Adipocyte (in vitro differentiated cells): ENCODE results near the gene KIR3DL3.
"Not testable (repeated sequence)": the region's sequence is repeated elsewhere in the genome, so short reads cannot be mapped to it uniquely, and the experiment has no call there.

Experiments
- DNase-seq: peaks from one replicate; pipeline ENCODE4 v3.0.0-alpha.2; 2015; ENCODE audit warnings: low read depth
- H3K27me3 ChIP-seq: replicated peaks from 2 replicates; pipeline ENCODE4 v1.7.0; 2013; ENCODE audit warnings: mild to moderate bottlenecking, low read length, moderate library complexity; ENCODE audit not compliant: control insufficient read depth, insufficient read depth
- H3K36me3 ChIP-seq: 2 replicates; pipeline ENCODE4 v1.7.0; 2013; ENCODE audit warnings: low read length, mild to moderate bottlenecking, moderate library complexity; ENCODE audit not compliant: control insufficient read depth, insufficient read depth, severe bottlenecking
- H3K4me1 ChIP-seq: 2 replicates; pipeline ENCODE4 v1.7.0; 2013; ENCODE audit warnings: mild to moderate bottlenecking, low read length, moderate library complexity; ENCODE audit not compliant: control insufficient read depth, insufficient read depth
- H3K4me3 ChIP-seq: 2 replicates; pipeline ENCODE4 v1.7.0; 2013; ENCODE audit warnings: mild to moderate bottlenecking, low read length, moderate library complexity
- H3K9ac ChIP-seq: 2 replicates; pipeline ENCODE4 v1.7.0; 2013; ENCODE audit warnings: mild to moderate bottlenecking, low read length, moderate library complexity
- H3K9me3 ChIP-seq: 2 replicates; pipeline ENCODE4 v1.7.0; 2013; ENCODE audit warnings: mild to moderate bottlenecking, low read length, moderate library complexity; ENCODE audit not compliant: control insufficient read depth

The KIR3DL3 gene

GRCh38 chr19:54724142-54724541 is at the start of gene KIR3DL3:
Gene KIR3DL3 (plus strand): TSS chr19:54724442. CDS start chr19:54724497, 55 bp downstream.
- H3K9ac ChIP-seq, result no peak within 1 kb of the TSS
- no peaks in the 10 kb centered on the region for H3K4me1 ChIP-seq
- H3K27me3 ChIP-seq, result no peaks in the 10 kb centered on the region
- H3K4me3 ChIP-seq, result no peak within 1 kb of the TSS
- no peaks in the 10 kb centered on the region for H3K36me3 ChIP-seq
- H3K9me3 ChIP-seq, result peaks cover 40% of the 10 kb centered on the region
- DNase-seq, result no peak

DNA sequence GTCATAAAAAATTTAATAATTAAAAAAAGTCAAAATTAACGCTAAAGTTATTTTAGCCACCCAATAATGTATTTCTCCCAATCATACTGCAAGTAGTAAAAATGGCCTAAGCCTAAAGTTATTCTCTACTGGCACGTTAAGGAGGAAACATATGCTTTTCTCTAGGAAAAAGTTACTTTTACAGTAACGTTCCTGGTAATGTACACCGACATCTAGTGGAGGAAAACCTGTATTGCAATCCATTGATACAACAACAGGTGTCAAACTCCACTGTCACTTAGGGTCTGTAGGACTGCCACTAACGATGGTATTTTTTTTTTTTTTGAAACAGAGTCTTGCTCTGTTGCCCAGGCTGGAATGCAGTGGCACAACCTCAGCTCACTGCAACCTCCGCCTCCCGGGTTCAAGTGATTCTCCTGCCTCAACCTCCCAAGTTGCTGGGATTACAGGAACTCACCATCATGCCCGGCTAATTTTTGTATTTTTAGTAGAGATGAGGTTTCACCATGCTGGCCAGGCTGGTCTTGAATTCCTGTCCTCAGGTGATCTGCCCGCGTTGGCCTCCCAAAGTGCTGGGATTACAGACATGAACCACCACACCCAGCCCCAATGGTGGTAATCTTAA is 47.9 kb upstream of the KIR3DL3 start:
- not testable (repeated sequence) for H3K9me3 ChIP-seq, H3K4me1 ChIP-seq, H3K9ac ChIP-seq, H3K27me3 ChIP-seq, H3K4me3 ChIP-seq, H3K36me3 ChIP-seq
- DNase-seq, result peak; percentile 74

GRCh38 chr19:54677217-54677616 is 47.0 kb upstream of the KIR3DL3 start:
- Histone ChIP-seq H3K9ac (no peak overlapping the region), H3K36me3 (no peaks in the 10 kb centered on the region), H3K9me3 (no peaks in the 10 kb centered on the region), H3K4me3 (no peak overlapping the region), H3K4me1 (no peaks in the 10 kb centered on the region), H3K27me3 (peaks cover 2% of the 10 kb centered on the region)
- no peak for DNase-seq

- DNase-seq, H3K4me3 ChIP-seq, H3K4me1 ChIP-seq, H3K27me3 ChIP-seq, H3K36me3 ChIP-seq, H3K9me3 ChIP-seq, H3K9ac ChIP-seq: not testable (repeated sequence)
These were observed 42.6 kb upstream of the KIR3DL3 start for GRCh38 chr19:54681596-54681995.

DNA sequence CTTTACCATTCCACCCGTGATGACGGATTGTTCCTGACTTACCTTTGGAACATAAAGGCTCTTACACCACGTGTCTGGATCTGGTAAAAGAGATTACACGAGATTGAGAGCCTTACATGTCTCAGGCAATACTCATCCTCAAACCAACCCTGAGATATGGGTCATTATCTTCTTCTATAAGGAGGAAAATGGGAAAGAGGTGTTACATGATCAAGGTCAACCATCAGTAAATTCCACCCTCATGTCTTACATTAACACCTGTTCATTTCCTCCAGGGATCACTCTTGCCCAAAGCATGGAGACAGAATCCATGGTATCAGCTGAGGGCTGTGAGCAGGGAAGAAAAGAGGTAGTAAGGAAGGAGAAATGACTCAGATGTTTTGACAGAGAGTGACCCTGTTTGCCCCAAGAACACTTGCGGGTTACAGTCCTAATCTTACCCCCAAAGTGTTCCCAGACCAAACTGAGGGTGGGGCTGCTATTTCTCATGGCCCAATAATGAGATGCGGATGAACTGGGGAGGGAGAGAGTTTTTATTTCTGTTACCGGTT is 41.9 kb upstream of the KIR3DL3 start:
- H3K9me3 ChIP-seq, result no peaks in the 10 kb centered on the region
- H3K4me3 ChIP-seq, result no peak overlapping the region
- H3K27me3 ChIP-seq, result no peaks in the 10 kb centered on the region
- H3K9ac ChIP-seq, result no peak overlapping the region
- H3K36me3 ChIP-seq, result no peaks in the 10 kb centered on the region
- no peaks in the 10 kb centered on the region for H3K4me1 ChIP-seq
- DNase-seq, result no peak

- DNase-seq, result peak; percentile 8
These were observed 39.7 kb upstream of the KIR3DL3 start for GRCh38 chr19:54684527-54684926.

DNA sequence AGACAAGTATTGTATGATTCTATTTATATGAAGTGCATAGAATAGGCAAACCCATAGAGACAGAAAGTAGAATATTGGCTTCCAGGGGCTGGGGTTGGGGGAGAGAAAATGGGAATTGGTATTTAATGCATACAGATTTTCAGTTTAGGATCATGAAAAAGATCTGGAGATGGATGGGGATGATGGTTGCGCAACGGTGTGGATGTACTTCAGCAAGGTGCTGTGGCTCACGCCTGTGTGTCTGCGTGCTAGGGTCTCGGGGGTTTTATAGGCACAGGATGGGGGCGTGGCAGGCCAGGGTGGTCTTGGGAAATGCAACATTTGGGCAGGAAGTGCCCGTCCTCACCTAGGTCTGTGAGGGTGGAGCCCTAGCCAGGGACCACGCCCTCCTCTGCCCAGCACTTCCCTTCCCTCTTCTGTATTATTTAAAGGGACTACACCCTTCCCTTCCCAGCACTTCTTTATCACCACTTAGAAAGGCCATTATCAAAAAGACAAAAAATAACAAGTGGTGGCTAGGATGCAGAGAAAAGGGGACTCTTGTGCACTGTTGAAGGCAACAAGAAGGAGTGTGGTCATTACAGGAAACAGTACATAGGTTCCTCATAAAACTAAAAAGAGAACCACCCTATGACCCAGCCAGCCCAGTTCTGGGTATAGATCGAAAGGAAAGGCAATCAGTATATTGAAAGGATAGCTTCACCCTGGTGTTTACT is 32.5 kb upstream of the KIR3DL3 start:
- no peak for DNase-seq
- H3K36me3 ChIP-seq, result no peaks in the 10 kb centered on the region
- no peak overlapping the region for H3K4me3 ChIP-seq
- H3K27me3 ChIP-seq, result no peaks in the 10 kb centered on the region
- H3K4me1 ChIP-seq, result no peaks in the 10 kb centered on the region
- no peaks in the 10 kb centered on the region for H3K9me3 ChIP-seq
- no peak overlapping the region for H3K9ac ChIP-seq

More at GRCh38 chr19:54684527-54684926, 39.7 kb upstream of the KIR3DL3 start:
- H3K4me3 ChIP-seq, result no peak overlapping the region
- H3K4me1 ChIP-seq, result no peaks in the 10 kb centered on the region
- no peaks in the 10 kb centered on the region for H3K9me3 ChIP-seq
- H3K9ac ChIP-seq, result no peak overlapping the region
- H3K27me3 ChIP-seq, result no peaks in the 10 kb centered on the region
- H3K36me3 ChIP-seq, result no peaks in the 10 kb centered on the region

GRCh38 chr19:54692298-54692615 is 32.0 kb upstream of the KIR3DL3 start:
- Histone ChIP-seq H3K27me3 (no peaks in the 10 kb centered on the region), H3K4me3 (no peak overlapping the region), H3K9me3 (no peaks in the 10 kb centered on the region), H3K36me3 (no peaks in the 10 kb centered on the region), H3K4me1 (no peaks in the 10 kb centered on the region), H3K9ac (no peak overlapping the region)
- DNase-seq, result no peak

- Histone ChIP-seq H3K4me3 (no peak overlapping the region), H3K27me3 (no peaks in the 10 kb centered on the region), H3K9me3 (no peaks in the 10 kb centered on the region), H3K9ac (no peak overlapping the region), H3K36me3 (no peaks in the 10 kb centered on the region), H3K4me1 (no peaks in the 10 kb centered on the region)
- DNase-seq, result no peak
These were observed 29.6 kb upstream of the KIR3DL3 start for GRCh38 chr19:54694648-54695047.

DNA sequence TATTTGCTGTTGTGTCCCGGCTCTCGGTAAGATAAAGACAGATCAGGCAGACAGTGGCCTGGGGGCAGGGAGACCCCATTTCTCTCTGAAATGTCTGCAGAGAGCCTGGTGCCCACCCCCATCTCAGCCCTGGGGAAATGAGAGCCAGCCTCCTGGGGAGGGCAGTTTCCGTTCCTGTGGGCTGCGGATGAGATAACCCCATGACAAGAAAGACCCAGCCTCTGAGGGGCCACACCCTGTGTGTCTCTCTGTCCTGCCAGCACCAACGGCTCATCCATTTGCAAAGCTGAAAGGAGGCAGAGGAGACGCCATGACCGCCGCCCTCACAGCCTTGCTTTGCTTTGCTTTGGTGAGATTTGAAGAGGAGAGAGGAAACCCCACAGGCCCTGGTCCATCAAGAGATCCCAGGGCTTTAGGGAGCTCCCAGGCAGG is 28.1 kb upstream of the KIR3DL3 start:
- no peak for DNase-seq
- H3K27me3 ChIP-seq, result no peaks in the 10 kb centered on the region
- no peak overlapping the region for H3K4me3 ChIP-seq
- H3K9me3 ChIP-seq, result no peaks in the 10 kb centered on the region
- H3K9ac ChIP-seq, result no peak overlapping the region
- H3K4me1 ChIP-seq, result no peaks in the 10 kb centered on the region
- no peaks in the 10 kb centered on the region for H3K36me3 ChIP-seq

DNA sequence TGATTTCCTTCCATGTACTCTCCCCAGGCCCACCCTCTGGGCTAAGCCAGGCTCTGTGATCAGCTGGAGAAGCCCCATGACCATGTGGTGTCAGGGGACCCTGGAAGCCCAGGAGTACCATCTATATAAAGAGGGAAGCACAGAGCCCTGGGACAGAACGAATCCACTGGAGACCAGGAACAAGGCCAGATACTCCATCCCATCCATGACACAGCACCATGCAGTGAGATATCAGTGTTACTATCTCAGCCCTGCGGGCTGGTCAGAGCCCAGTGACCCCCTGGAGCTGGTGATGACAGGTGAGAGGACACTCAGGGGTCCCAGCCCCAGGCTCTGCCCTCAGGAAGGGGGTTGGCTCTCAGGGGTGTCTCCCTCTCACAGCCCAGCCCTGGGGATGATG is 27.5 kb upstream of the KIR3DL3 start:
- Histone ChIP-seq H3K27me3 (no peaks in the 10 kb centered on the region), H3K4me3 (no peak overlapping the region), H3K9ac (no peak overlapping the region), H3K36me3 (no peaks in the 10 kb centered on the region), H3K4me1 (no peaks in the 10 kb centered on the region), H3K9me3 (no peaks in the 10 kb centered on the region)
- DNase-seq, result no peak
